Measurements from ENCODE around the gene BIVM. TPM values are rescaled to one million over a fixed set of nuclear protein-coding genes. Genes with fewer than 3 reads are reported as not detected.

Gene BIVM
- 3.0 to 4.3 TPM (median 3.4 TPM) in 5 replicates for total RNA-seq (2022; extraction: Qiagen RNA extraction)

GRCh38 chr13:102798581-102799425 lies at the start of gene BIVM, which contains the start of gene POGLUT2:
Gene BIVM (plus strand): TSS chr13:102799119. CDS start chr13:102807268, 8,149 bp downstream.
Gene POGLUT2 (minus strand): TSS chr13:102798976. CDS start chr13:102798670, 306 bp downstream.

GRCh38 chr13:102773441-102774213 lies 25.3 kb upstream of the BIVM start, which contains the start of gene TEX30:
Gene TEX30 (minus strand): TSS chr13:102773786. CDS start chr13:102770026, 3,760 bp downstream.

GRCh38 chr13:102845630-102846260 lies 46.8 kb downstream of the BIVM start, which contains the start of gene ERCC5:
Gene ERCC5 (plus strand): TSS chr13:102846032. CDS start chr13:102846267, 235 bp downstream.

Other genes starting within 250 kb of the BIVM start
- 12.4 to 15.9 TPM (median 14.4 TPM) in 5 replicates for gene TPP2, start 202.1 kb upstream of the BIVM start, total RNA-seq (2022; extraction: Qiagen RNA extraction)
- not detected in 5 replicates for gene METTL21C, start 104.1 kb upstream of the BIVM start, total RNA-seq (2022; extraction: Qiagen RNA extraction)
- 11.6 to 13.4 TPM (median 12.3 TPM) in 5 replicates for gene TEX30, start 25.3 kb upstream of the BIVM start, total RNA-seq (2022; extraction: Qiagen RNA extraction)
- gene POGLUT2, start 143 bp upstream of the BIVM start, total RNA-seq (2022; extraction: Qiagen RNA extraction), result 4.9 to 6.3 TPM (median 5.8 TPM) in 5 replicates
- 13.0 to 18.3 TPM (median 16.0 TPM) in 5 replicates for gene ERCC5, start 46.9 kb downstream of the BIVM start, total RNA-seq (2022; extraction: Qiagen RNA extraction)

Data from A549 treated with AZD2906 at 1 μM for 4 hours (cell line).